Cardiac fibroblast (primary cell): Measurements from ENCODE around the gene C2orf81.

Experiments
- DNase-seq, 2 donors: peaks; one replicate each; pipeline versions ENCODE4 v3.0.0 to v3.0.0-alpha.2; 2010; ENCODE audit warnings: low read depth in 2 of 2
- H3K4me3 ChIP-seq, 2 donors: replicated peaks in 1 of 2; 1 replicate in 1 of 2; 2 replicates in 1 of 2; pipeline ENCODE4 v1.5.1; 2011; ENCODE audit warnings: low read depth in 2 of 2, low read length in 2 of 2, mild to moderate bottlenecking in 2 of 2, moderate library complexity in 1 of 2
- CTCF ChIP-seq: IDR thresholded peaks from one replicate; pipeline ENCODE4 v1.5.1; 2011; ENCODE audit warnings: low read depth, mild to moderate bottlenecking, low read length, inconsistent platforms

The C2orf81 gene

GRCh38 chr2:74374509-74375205 is 46.8 kb downstream of the C2orf81 start:
- peak; percentile 75 to 84 for DNase-seq
- TF ChIP-seq CTCF: no peak
- peak overlapping the region; percentile 3 to 46 for H3K4me3 ChIP-seq

GRCh38 chr2:74373985-74374384 is 47.4 kb downstream of the C2orf81 start:
- H3K4me3 ChIP-seq: peak overlapping the region; percentile 3 to 46
- DNase-seq: no peak
- no peak for TF ChIP-seq CTCF

- TF ChIP-seq CTCF: no peak
- DNase-seq: peak; percentile 44 to 79
- H3K4me3 ChIP-seq: no peak overlapping the region
Measured at GRCh38 chr2:74373221-74373676, 48.2 kb downstream of the C2orf81 start.

- TF ChIP-seq CTCF: no peak
- no peak overlapping the region for H3K4me3 ChIP-seq
- DNase-seq: peak in 1 of 2 donors; percentile 43
Measured at GRCh38 chr2:74372674-74373073, 48.7 kb downstream of the C2orf81 start.

GRCh38 chr2:74371421-74371820 is 50.0 kb downstream of the C2orf81 start:
- no peak for DNase-seq
- H3K4me3 ChIP-seq: no peak overlapping the region
- no peak for TF ChIP-seq CTCF

GRCh38 chr2:74369976-74370375 is 51.4 kb downstream of the C2orf81 start:
- no peak for DNase-seq
- H3K4me3 ChIP-seq: no peak overlapping the region
- no peak for TF ChIP-seq CTCF

- DNase-seq: no peak
- no peak overlapping the region for H3K4me3 ChIP-seq
- no peak for TF ChIP-seq CTCF
Measured at GRCh38 chr2:74368499-74368898, 52.9 kb downstream of the C2orf81 start.
